Measurements from ENCODE around the gene GLP1R.

GLP1R gene

DNA sequence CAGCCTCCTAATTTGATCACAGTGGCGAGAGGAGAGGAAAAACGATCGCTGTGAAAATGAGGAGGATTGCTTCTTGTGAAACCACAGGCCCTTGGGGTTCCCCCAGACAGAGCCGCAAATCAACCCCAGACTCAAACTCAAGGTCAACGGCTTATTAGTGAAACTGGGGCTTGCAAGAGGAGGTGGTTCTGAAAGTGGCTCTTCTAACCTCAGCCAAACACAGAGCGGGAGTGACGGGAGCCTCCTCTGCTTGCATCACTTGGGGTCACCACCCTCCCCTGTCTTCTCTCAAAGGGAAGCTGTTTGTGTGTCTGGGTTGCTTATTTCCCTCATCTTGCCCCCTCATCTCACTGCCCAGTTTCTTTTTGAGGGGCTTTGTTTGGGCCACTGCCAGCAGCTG, 37.7 kb downstream of the GLP1R start:
- no peak for DNase-seq (ENCODE audit: low read depth)

- DNase-seq (ENCODE audit: low read depth) = no peak
Observed at GRCh38 chr6:39086711-39087110, 38.1 kb downstream of the GLP1R start.

GRCh38 chr6:39087197-39087596, 38.6 kb downstream of the GLP1R start:
- DNase-seq (ENCODE audit: low read depth) = no peak

GRCh38 chr6:39088331-39088730, 39.8 kb downstream of the GLP1R start:
- DNase-seq (ENCODE audit: low read depth) = no peak

GRCh38 chr6:39090036-39090435, 41.5 kb downstream of the GLP1R start:
- no peak for DNase-seq (ENCODE audit: low read depth)

DNA sequence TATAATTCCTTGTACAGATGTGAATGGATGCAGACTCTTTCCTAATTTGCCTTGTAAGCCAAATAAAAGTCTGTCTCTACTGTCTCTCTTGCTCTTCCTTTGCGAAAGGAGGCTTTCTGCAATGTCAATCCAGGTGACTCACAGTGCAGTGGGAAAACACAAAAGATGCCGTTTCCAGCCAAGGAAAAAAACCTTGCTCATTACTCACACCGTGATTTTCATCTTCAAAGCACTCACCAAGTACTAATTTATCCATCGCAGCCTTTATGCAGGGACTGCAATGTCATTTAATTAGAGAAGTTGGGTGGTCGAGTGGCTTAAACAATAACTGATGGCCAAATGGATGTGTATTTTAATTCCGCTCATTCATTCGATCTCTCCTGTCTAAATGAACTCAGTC, 42.6 kb downstream of the GLP1R start:
- no peak for DNase-seq (ENCODE audit: low read depth)

- DNase-seq (ENCODE audit: low read depth) = no peak
Observed at GRCh38 chr6:39092124-39092523, 43.5 kb downstream of the GLP1R start.

GRCh38 chr6:39093149-39093708, 44.6 kb downstream of the GLP1R start:
- DNase-seq (ENCODE audit: low read depth) = no peak

DNA sequence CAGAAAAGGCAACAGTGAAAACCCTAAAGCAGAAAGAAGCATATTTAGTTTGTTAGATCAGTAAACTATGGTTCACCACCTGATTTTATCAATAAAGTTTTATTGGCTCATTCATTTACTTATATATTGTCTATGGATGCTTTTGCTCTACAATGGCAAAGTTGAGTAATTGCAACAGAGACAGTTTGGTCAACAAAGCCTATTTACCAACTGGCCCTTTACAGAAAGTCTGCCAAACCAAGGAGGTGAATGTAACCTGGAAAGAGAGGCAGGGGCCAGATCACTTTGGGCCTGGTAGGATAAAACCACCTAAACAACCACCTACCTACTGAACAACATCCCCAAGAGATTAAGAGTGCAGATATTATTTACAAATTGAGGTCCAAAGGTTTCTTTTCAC, 47.0 kb downstream of the GLP1R start:
- no peak for DNase-seq (ENCODE audit: low read depth)

GRCh38 chr6:39100358-39100757, 51.8 kb downstream of the GLP1R start:
- no peak for DNase-seq (ENCODE audit: low read depth)

DNA sequence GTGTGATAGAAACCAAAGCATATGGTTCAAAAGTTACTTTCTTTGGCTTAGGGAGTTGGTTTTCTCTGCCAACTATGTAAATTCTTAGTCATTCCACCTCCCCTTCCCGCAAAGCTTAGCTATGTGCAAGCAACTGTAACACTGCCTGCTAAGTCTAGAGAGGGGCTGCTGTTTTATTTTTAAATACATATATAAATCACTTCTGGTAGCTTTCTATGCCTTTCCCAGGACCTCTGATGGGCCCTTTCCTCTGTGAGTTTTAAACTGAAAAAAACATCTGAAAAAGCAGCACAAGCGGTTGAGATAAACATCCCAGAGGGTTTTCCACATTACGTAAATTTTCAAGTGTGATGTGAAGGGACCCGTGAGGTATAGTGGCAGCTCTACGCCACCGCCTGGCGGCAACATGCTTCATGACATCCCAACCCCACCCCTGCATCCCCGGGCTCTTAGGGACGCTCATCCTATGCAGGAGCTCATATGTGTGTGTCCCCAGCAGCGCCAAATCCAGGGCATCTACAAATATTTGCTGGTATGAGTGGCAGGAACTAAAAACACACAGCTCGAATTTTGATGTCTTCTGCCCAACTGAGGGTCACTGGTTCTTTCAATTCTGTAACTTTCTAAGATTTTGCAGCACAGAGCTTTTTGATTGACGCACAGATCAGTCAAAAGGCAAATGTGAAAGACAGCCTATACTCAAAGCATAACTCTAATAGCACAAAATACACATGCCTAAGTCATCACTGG, 53.7 kb downstream of the GLP1R start:
- no peak for DNase-seq (ENCODE audit: low read depth)

- no peak for DNase-seq (ENCODE audit: low read depth)
Observed at GRCh38 chr6:39102821-39103136, 54.2 kb downstream of the GLP1R start.

- DNase-seq (ENCODE audit: low read depth) = no peak
Observed at GRCh38 chr6:39104528-39104927, 55.9 kb downstream of the GLP1R start.

GRCh38 chr6:39107034-39107433, 58.5 kb downstream of the GLP1R start:
- no peak for DNase-seq (ENCODE audit: low read depth)

DNA sequence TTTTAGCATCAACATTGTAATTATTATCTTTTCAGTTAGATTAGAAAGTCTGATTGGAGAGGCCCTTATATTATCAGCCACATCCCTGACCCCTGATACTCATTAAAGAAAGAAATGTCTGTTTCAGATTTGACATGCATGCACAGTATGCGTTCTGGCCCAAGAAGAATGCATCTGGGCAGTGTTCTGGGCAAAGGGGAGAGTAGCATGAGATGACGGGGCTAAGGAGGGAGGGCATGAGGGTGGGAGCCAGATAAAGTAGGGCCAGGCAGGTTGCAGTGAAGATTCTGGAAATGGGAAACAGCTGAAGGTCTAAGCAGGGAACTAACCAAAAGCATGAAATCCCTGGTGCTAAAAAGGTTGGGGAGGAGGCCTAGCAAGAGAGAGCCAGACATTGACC, 59.1 kb downstream of the GLP1R start:
- no peak for DNase-seq (ENCODE audit: low read depth)

GRCh38 chr6:39108041-39108839, 59.7 kb downstream of the GLP1R start:
- DNase-seq (ENCODE audit: low read depth) = no peak

DNA sequence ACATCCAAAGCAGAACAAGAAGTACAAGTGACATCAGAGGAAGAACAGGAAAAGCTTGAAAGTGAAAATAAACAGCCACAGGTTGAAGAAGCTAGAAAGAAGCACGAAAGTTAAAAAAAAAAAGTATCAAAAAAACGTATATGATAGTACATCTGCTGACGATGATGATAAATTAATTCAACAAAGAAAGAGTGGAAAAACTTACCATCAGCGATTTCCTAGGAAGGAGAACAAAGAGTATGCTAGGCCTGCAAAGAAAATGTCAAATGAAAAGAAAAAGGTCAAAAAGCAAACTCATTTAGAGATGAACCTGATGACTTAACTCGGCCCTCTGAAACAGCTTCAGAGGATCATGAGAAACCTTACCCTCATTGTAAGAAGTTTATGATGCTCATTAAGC, 62.7 kb downstream of the GLP1R start:
- no peak for DNase-seq (ENCODE audit: low read depth)

DNA sequence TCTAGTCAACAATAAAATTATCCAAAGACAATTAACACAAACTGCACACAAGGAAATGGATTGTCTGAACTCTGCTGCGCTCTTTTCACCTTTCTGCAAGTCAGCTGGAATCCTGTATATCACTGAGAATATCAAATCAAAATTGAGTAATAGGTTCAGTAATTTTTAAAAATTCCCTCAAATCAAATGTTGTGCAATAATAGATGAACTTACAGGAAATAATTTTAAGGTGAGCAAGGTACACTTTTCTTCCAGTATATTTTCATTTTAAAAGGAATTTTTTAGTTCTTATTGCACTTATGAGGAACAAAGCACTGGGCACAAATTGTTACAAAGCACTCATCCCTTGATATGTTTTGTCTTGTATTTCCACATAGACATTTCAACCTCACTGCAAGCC, 65.2 kb downstream of the GLP1R start:
- no peak for DNase-seq (ENCODE audit: low read depth)

DNA sequence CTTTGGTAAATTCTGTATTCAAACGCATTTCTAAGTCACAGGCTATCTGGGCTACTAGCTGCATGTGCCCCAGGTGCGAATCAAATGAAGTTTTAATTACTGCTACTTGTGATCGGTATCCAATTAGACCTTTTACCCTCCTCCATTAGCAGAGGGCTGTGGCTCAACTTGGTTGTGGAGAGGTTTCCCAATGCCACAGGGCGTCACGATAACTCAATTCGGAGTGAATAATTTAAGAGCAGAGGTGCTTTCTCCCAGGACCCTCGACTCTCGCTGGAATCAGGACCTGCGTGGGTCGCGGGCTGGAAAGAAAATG, 65.8 kb downstream of the GLP1R start:
- DNase-seq (ENCODE audit: low read depth) = no peak

- DNase-seq (ENCODE audit: low read depth) = peak; percentile 89
Observed at GRCh38 chr6:39114704-39115599, 66.4 kb downstream of the GLP1R start, which contains the start of gene SAYSD1. Gene SAYSD1 (minus strand): TSS chr6:39115186. CDS start chr6:39115089, 97 bp downstream.

DNA sequence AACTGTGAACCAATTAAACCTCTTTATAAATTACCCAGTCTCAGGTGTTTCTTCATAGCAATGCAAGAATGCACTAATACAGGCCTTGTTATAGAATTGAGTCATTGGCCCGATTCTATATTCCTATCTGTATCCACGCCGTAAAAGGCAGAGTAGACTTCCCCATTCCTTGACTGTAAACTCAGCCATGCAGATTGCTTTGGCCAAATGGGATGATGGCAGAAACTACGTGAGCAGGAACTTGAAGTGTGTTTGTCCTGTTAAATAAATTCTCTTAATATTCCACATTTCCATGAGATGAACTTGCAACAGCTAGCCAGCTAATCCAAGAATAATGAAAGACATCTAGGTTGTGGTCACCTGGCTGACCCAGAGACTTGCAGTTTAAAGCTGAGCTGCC, 70.3 kb downstream of the GLP1R start:
- DNase-seq (ENCODE audit: low read depth) = no peak

GRCh38 chr6:39124114-39124513, 75.5 kb downstream of the GLP1R start:
- no peak for DNase-seq (ENCODE audit: low read depth)
